Hypothalamus (tissue), 51 donors: Measurements from ENCODE around the gene DOK5.
A peak's percentile ranks its signal among the peaks of the same experiment; 100 is the strongest.

Source experiments
- DNase-seq, 51 donors: peaks; one replicate each; lab custom pipeline; 2025; lab: John Stamatoyannopoulos, UW

The DOK5 gene

GRCh38 chr20:54510541-54511129 lies 35.2 kb downstream of the DOK5 start:
- DNase-seq = peak in 22 of 51 donors; percentile 3 to 51 (median 14)

- no peak for DNase-seq
Observed at GRCh38 chr20:54512694-54513093, 37.3 kb downstream of the DOK5 start.

GRCh38 chr20:54514028-54514607 lies 38.7 kb downstream of the DOK5 start:
- DNase-seq = no peak

GRCh38 chr20:54515793-54516628 lies 40.6 kb downstream of the DOK5 start:
- no peak for DNase-seq

DNA sequence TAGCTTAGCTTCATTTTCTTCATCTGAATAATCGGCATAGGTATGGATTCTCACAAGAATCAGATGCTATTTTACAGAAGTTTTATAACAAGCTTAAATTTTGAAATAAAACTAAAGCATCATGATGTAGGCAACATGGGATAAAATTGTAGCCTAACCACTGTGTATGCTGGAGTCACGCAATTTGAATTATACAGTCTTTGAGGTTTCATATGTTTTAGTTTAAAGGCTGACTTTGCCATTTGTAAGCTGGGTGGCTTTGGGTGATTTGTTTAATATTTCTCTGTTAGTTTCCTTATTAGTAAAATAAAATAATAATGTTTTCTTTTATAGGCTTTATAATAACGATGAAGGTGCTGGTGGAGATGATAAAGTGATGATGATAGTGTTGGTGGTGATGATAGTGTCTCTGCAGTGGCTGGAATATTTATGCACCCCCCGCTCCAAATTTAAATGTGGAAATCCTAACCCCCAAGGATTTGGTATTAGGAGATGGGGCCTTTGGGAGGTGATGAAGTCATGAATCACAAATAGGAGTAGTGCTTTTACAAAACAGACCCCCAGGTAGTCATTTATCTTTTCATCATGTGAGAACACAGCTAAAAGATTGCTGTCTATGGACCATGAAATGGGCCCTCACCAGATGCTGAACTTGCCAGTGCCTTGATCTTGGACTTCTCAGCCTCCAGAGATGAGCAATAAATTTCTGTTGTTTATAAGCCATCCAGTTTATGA lies 42.0 kb downstream of the DOK5 start:
- DNase-seq = no peak

DNA sequence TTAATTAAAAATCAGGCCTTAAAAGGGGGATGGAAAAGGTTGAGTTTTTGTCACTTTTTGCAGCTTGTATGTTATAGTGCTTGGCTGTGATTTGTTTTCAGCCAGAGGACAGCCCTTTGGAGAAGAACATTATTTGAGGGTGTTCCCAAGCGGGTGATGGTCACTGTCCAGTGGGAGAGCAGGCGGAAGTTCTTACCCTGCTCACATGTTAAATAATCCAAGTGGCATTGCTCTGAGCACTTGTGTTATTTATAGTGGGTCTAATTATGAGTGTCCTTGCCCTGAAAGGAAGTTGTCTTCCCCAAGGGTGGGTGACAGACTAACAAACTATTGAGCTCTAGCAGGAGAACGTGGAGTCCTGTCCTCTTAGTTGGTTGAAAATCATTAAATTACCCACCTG lies 49.5 kb downstream of the DOK5 start:
- DNase-seq = no peak

- DNase-seq = peak in 2 of 51 donors; percentile 3 to 4
Observed at GRCh38 chr20:54525916-54526590, 50.7 kb downstream of the DOK5 start.

- no peak for DNase-seq
Observed at GRCh38 chr20:54526801-54527200, 51.4 kb downstream of the DOK5 start.

- no peak for DNase-seq
Observed at GRCh38 chr20:54532573-54532972, 57.2 kb downstream of the DOK5 start.

DNA sequence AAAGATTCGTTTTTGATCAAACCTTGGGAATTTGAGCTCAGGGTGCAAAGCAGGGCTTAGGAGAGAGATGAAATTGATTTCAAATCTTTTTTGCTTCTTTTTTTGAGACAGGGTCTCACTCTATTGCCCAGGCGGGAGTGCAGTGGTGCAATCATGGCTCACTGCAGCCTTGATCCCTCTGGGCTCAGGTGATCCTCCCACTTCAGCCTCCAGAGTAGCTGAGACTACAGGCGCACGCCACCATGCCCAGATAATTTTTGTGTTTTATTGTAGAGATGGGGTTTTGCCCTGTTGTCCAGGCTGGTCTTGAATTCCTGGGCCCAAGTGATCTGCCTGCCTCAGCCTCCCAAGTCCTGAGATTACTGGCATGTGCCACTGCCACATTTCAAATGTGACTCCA lies 58.7 kb downstream of the DOK5 start:
- no peak for DNase-seq

- DNase-seq = no peak
Observed at GRCh38 chr20:54535033-54535432, 59.6 kb downstream of the DOK5 start.

GRCh38 chr20:54535746-54536145 lies 60.4 kb downstream of the DOK5 start:
- no peak for DNase-seq

GRCh38 chr20:54539521-54540046 lies 64.2 kb downstream of the DOK5 start:
- DNase-seq = no peak

- no peak for DNase-seq
Observed at GRCh38 chr20:54543369-54543768, 68.0 kb downstream of the DOK5 start.

DNA sequence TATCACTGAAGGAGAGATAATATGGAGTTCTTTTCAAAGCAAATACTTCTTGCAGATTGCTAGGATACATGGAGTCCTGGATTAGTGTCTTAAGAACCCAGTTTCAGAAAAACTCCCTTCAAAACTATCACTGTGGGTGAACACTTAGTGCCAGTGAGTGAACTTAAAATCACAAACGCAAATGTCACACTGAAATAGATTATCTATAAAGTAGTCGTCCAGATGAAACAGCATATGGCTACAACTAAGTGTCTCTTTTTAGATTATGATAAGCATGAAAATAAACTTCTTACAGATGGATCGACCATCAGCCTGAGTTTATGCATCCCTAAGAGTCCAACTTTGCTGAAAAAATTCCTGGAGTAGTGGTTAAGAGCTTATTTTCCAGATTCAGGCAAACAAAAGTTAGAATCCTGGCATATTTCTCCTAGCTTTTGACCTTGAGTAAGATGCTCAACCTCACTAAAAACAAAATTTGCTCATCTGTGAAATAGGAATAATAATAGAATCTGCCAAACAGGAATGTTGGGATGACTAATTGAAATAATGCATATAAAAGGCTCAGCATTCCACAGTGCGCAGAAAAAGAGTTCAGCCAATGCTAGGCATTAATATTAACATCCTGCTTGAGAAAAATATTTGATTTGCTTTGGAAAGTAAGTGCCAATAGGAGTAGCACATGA lies 70.4 kb downstream of the DOK5 start:
- DNase-seq = no peak

DNA sequence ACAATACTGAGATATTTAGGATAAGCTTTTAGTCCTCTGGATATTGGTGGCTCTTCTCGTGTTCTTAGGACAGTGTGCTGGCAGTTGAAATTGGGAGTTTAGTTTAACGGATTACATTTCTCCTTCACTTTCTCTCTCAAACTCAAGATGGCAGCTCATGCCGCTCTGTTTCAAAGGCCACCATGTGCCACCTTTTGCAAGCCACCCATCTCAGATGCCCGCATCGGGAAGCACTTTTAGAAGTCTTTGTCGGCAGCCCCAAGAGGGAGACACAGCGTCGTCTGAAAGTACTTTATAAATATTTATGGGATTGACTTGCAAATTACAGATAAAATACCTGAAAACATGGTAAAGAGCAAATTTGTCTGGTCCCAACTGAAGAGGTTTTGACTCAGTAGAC lies 73.5 kb downstream of the DOK5 start:
- no peak for DNase-seq

DNA sequence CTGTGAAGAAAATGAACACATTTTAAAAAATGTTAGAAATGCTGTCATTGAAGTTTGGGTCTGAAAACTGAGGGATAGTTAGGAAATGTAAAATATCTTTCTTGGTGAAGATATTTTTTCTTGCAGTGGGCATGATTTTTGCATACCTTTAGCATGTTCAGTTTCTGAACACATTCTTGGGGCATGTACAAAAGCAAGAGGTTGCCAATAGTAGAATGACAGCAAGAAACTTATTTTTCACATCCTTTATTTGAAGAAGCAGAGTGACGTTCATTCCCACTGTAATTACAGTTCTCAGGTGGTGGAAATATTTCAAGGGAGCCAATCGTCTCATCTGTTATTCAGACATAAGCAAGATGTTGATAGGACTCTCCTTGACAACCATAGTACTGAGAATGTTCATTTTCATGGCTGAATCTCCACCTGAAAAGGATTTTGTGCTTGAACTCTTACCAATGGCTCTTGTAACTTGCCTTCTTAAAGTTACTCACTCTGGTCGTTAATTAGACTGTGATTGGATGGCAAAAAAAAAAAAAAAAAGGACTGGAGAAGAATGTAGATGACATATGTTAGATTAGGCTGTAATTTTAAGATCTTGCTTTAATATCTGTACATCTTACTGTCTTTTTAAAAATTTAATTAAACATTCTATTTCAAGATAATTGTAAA lies 74.4 kb downstream of the DOK5 start:
- DNase-seq = no peak

- DNase-seq = no peak
Observed at GRCh38 chr20:54550776-54551396, 75.5 kb downstream of the DOK5 start.

GRCh38 chr20:54554006-54554405 lies 78.6 kb downstream of the DOK5 start:
- no peak for DNase-seq
